GM18867 (cell line): ENCODE measurements around the gene CCDC27.
"Not testable (repeated sequence)": the region's sequence is repeated elsewhere in the genome, so short reads cannot be mapped to it uniquely, and the experiment has no call there.

ENCODE experiments used
- ATAC-seq: cut with Tn5 transposase; IDR thresholded peaks from one replicate; pipeline ENCODE4 v1.9.1; 2021; ENCODE audit warnings: mild to moderate bottlenecking, moderate library complexity; ENCODE audit not compliant: unreplicated experiment

CCDC27 gene

GRCh38 chr1:3717715-3718601 is 34.3 kb upstream of the CCDC27 start:
- no peak for ATAC-seq

- ATAC-seq, result no peak
Observed at GRCh38 chr1:3718764-3719163, 33.5 kb upstream of the CCDC27 start.

- ATAC-seq, result no peak
Observed at GRCh38 chr1:3721955-3722465, 30.2 kb upstream of the CCDC27 start.

GRCh38 chr1:3722846-3723245 is 29.4 kb upstream of the CCDC27 start:
- ATAC-seq, result no peak

- not testable (repeated sequence) for ATAC-seq
Observed at GRCh38 chr1:3724416-3725030, 27.7 kb upstream of the CCDC27 start.

- no peak for ATAC-seq
Observed at GRCh38 chr1:3725366-3725765, 26.9 kb upstream of the CCDC27 start.

- ATAC-seq, result no peak
Observed at GRCh38 chr1:3727042-3727824, 25.0 kb upstream of the CCDC27 start.

DNA sequence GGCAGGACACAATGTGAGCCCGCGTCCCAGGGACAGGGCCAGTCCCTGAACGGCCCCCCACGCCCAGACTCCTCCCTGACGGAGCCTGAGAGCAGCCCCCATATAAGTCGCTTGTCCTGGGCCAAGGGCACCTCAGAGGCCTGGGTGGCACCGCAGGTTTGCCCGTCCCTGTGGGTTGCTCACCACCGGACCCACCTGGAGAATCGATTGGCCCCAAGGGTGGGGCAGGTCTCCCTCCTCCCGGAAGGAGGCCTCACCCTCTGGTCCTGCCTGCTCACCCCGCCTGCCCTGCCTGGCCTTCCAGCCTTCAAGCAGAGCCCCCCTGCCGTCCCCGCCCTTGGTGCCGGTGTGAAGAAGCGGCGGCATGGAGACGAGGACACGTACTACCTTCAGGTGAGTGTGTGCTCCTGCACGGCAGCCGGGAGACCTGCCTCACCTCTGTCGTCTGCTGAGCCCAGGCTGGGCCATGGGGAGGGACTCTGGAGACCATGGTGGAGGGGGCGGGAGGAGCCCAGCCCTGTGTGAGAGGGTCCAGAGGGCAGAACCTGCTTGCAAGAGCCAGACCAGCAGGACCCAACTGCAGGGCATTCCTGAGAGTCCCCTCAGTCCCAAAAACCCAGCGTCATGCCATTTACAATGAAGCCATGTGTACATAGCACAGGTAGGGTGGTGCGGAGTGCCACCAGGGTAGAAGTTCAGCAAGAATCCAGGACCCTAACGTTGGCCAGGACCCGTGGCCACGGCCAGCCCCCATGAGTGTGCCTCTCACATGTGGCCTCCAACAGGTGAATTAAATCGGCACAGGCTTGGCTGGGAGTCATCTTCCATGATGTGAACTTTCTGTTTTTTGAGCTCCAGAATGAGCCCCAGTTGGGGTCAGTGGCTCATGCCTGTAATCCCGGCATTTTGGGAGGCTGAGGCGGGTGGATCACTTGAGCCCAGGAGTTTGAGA is 24.1 kb upstream of the CCDC27 start:
- ATAC-seq, result no peak

- ATAC-seq, result no peak
Observed at GRCh38 chr1:3729594-3730542, 22.4 kb upstream of the CCDC27 start.

DNA sequence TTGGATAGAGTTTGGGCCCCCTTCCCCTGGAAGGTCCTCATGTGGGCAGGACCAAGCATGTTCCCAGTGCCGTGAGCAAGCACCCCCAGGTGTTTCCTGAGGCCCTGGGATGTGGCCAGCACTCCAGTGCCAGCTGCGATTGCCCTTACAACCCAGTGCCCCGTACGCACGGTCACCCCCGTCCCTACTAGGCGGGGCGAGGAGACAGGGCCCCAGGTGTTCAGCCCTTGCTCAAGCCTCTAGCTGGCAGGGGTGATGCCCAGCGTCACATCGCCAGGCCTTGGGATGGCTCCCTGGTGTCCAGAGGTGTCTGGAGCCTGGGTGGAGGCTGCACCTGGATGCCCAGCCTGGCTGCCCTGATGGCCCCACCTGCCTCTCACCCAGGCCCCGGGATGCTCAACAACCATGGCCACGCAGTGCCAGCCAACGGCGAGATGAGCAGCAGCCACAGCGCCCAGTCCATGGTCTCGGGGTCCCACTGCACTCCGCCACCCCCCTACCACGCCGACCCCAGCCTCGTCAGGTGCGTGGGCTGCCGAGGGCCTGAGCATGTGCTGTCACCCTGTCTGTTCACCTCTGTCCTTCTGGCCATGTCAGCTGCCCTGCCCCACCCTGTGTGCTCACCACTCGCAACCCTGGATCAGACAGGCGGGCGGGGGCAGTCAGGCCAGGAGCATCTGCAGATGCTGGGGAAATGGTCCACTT is 21.6 kb upstream of the CCDC27 start:
- ATAC-seq, result no peak

DNA sequence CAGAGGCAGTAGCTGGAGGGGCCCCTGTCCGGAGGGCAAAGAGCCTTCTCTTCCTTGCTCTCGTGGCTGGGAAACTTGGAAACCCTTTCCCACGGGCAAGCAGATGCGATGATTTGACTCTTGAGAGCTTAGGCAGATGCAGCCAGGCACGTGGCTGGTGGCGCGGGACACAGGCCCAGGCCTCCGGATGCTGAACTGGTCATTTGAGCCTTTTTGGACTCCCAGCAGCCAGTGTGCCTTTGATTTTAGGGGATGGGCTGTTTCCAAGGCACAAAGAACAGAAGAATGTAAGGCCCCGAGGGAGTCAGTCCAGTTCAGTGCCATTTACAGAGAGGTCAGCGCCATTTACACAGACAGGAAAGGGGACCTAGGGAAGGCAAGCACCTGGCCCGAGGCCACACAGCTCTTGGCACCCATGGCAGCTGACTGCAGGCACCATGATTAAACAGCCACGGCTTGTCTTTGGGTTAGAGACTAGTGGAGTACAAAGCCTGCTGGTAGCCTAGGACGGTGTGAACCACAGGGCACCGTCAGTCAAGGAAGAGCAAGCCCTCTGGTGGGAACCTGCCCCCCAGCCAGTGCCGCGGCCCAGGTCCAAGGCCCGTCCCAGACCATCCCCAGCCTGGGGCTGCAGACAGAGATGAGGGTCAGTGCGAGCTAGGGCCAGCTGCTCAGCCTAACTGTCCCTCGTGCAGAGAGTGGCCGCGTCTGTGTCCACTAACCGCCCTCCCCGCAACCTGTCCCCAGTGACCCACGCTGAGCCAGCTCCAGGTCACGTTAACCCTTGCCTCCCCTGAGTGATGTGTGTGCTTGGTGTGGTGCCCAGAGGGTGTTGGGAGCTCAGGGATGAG is 20.4 kb upstream of the CCDC27 start:
- no peak for ATAC-seq

DNA sequence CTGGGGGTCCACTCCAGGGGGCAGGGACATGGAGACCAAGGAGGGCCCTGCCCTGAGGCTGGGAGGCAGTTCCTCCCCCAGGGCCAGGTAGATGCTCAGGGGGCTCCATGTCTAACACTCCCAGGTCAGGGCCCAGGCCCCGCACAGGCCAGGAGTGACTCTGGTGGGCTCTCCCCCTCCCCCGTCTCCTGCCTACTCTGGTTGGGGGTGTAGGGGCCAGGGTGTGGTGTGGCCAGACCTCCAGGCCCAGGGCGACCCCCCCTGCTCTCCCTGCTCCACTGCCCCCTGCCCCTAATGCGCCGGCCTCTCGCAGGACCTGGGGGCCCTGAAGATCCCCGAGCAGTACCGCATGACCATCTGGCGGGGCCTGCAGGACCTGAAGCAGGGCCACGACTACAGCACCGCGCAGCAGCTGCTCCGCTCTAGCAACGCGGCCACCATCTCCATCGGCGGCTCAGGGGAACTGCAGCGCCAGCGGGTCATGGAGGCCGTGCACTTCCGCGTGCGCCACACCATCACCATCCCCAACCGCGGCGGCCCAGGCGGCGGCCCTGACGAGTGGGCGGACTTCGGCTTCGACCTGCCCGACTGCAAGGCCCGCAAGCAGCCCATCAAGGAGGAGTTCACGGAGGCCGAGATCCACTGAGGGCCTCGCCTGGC is 19.7 kb upstream of the CCDC27 start:
- ATAC-seq, result no peak

GRCh38 chr1:3733094-3733882 is 19.0 kb upstream of the CCDC27 start:
- no peak for ATAC-seq

GRCh38 chr1:3733883-3734589 is 18.2 kb upstream of the CCDC27 start:
- ATAC-seq, result no peak

DNA sequence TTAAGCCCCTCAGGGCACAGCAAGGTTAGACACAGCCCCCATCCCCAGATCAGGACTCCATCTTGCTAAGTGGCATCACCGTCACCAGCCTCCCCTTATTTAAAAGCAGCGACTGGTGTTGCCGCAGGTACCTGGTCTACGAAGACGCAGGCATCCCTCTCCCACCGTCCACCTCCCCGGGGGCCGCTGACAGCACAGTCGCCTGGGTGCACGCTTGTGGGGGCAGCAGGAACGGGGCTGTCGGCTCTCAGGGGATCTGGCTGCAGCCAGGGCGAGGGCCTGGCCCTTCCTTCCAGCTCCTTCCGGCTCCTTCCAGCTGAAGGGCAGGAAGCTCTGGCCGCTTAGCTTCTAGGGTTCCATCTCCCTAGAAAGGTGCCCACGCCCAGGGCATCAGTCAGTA is 17.6 kb upstream of the CCDC27 start:
- ATAC-seq, result no peak
